IMR-90 (cell line): ENCODE measurements around the gene HDAC10.

Experiments used
- BHLHE40 ChIP-seq: fragments of 150-350 bp; IDR thresholded peaks from 2 replicates; pipeline ENCODE4 v1.6.1; 2016; ENCODE audit warnings: mild to moderate bottlenecking, low read depth, low read length
- CHD1 ChIP-seq: IDR thresholded peaks from 2 replicates; pipeline ENCODE4 v1.6.1; 2012; ENCODE audit warnings: low read depth, low read length, improper control_type of control experiment
- FOS ChIP-seq: fragments of 150-350 bp; IDR thresholded peaks from 2 replicates; pipeline ENCODE4 v1.6.1; 2016; ENCODE audit warnings: low read depth, low read length
- MAZ ChIP-seq: IDR thresholded peaks from 2 replicates; pipeline ENCODE4 v1.6.1; 2012; ENCODE audit warnings: low read depth, mild to moderate bottlenecking, low read length, improper control_type of control experiment, moderate library complexity, borderline replicate concordance
- NFE2L2 ChIP-seq: fragments of 150-350 bp; IDR thresholded peaks from 2 replicates; pipeline ENCODE4 v1.6.1; 2016; ENCODE audit warnings: low read depth, mild to moderate bottlenecking, low read length
- POLR2A ChIP-seq: IDR thresholded peaks from 2 replicates; pipeline ENCODE4 v1.6.1; 2012; ENCODE audit warnings: mild to moderate bottlenecking, low read depth, low read length
- RAD21 ChIP-seq: IDR thresholded peaks from 2 replicates; pipeline ENCODE4 v1.6.1; 2012; ENCODE audit warnings: low read length, improper control_type of control experiment
- RCOR1 ChIP-seq: IDR thresholded peaks from 2 replicates; pipeline ENCODE4 v1.6.1; 2012; ENCODE audit warnings: mild to moderate bottlenecking, low read length, improper control_type of control experiment; ENCODE audit not compliant: insufficient replicate concordance
- RFX5 ChIP-seq: IDR thresholded peaks from 2 replicates; pipeline ENCODE4 v1.8.0; 2012; ENCODE audit warnings: low read depth, mild to moderate bottlenecking, low read length, moderate library complexity
- TF ChIP-seq, protein P1 (sequence below): conservative IDR thresholded peaks from 2 replicates; pipeline ENCODE4 v1.5.1; 2012; ENCODE audit warnings: mild to moderate bottlenecking, low read depth, low read length, improper control_type of control experiment
- TF ChIP-seq, protein P2 (sequence below): fragments of 150-350 bp; IDR thresholded peaks from 2 replicates; pipeline ENCODE4 v1.6.1; 2016; ENCODE audit warnings: low read depth, mild to moderate bottlenecking, low read length, moderate library complexity, borderline replicate concordance
- TF ChIP-seq, protein P3 (sequence below): fragments of 150-350 bp; IDR thresholded peaks from 2 replicates; pipeline ENCODE4 v1.6.1; 2017; ENCODE audit warnings: mild to moderate bottlenecking, antibody characterized with exemption, low read length, low read depth

DNA sequence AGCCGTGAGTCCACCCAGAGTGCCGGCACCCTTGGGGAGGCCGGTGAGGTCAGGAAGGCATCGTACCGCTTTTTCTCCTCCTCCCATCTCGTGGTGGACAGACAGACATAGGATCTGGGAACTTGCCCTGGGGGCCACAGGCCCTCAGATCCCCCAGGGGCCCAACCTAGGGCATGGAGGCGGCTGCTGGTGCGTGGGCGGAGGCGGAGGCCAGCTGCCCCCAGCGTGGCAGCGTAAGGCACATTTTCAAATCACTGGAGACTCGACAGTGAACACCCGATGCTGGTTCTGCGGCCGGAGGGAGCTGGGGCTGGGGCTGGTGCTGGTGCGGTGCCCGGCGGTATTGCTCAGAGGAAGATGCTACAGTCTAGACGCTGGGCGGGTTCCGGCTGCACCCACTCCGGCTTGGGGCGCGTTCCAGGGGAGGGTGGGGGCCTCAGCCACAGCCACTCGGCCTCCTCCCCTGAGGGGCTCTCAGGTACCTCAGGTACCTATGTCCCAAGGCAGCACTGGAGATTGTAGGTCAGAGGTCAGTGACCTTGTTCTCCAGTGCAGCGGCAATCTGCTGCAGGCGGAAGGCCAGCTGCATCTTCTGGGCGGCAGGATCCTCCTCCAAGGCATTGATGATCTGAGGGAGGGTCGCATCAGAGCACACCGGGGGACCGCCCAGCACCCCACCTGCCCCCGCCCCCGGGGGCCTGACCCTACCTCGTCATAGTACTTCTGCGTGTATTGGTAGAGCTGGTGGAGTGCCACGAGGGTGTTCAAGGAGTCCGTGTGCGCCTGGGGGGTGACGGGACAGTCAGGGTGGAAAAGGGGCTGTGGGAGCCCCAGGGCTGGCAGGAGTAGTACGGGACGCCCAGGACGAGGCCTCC is 24.4 kb upstream of the HDAC10 start:
- TF ChIP-seq POLR2A: no peak
- TF ChIP-seq, protein P1, sequence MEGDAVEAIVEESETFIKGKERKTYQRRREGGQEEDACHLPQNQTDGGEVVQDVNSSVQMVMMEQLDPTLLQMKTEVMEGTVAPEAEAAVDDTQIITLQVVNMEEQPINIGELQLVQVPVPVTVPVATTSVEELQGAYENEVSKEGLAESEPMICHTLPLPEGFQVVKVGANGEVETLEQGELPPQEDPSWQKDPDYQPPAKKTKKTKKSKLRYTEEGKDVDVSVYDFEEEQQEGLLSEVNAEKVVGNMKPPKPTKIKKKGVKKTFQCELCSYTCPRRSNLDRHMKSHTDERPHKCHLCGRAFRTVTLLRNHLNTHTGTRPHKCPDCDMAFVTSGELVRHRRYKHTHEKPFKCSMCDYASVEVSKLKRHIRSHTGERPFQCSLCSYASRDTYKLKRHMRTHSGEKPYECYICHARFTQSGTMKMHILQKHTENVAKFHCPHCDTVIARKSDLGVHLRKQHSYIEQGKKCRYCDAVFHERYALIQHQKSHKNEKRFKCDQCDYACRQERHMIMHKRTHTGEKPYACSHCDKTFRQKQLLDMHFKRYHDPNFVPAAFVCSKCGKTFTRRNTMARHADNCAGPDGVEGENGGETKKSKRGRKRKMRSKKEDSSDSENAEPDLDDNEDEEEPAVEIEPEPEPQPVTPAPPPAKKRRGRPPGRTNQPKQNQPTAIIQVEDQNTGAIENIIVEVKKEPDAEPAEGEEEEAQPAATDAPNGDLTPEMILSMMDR: no peak
- no peak for TF ChIP-seq MAZ
- no peak for TF ChIP-seq FOS
- no peak for TF ChIP-seq RFX5
- no peak for TF ChIP-seq CHD1
- no peak for TF ChIP-seq BHLHE40
- TF ChIP-seq, protein P2, sequence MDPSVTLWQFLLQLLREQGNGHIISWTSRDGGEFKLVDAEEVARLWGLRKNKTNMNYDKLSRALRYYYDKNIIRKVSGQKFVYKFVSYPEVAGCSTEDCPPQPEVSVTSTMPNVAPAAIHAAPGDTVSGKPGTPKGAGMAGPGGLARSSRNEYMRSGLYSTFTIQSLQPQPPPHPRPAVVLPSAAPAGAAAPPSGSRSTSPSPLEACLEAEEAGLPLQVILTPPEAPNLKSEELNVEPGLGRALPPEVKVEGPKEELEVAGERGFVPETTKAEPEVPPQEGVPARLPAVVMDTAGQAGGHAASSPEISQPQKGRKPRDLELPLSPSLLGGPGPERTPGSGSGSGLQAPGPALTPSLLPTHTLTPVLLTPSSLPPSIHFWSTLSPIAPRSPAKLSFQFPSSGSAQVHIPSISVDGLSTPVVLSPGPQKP: no peak
- no peak for TF ChIP-seq NFE2L2
- TF ChIP-seq, protein P3, sequence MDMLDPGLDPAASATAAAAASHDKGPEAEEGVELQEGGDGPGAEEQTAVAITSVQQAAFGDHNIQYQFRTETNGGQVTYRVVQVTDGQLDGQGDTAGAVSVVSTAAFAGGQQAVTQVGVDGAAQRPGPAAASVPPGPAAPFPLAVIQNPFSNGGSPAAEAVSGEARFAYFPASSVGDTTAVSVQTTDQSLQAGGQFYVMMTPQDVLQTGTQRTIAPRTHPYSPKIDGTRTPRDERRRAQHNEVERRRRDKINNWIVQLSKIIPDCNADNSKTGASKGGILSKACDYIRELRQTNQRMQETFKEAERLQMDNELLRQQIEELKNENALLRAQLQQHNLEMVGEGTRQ: no peak
- no peak for TF ChIP-seq RAD21
- no peak for TF ChIP-seq RCOR1
